ENCODE measurements around the gene SIAH2.

Gene SIAH2

GRCh38 chr3:150764967-150765366 lies 2.0 kb upstream of the SIAH2 start:
- Histone ChIP-seq H3K9me3 (no peaks in the 10 kb centered on the region), H3K27me3 (no peaks in the 10 kb centered on the region), H3K36me3 (no peaks in the 10 kb centered on the region), H3K27ac (no peak overlapping the region), H3K4me3 (no peak overlapping the region), H3K4me1 (peaks cover 0 to 23% (median 11%) of the 10 kb centered on the region in 4 donors)
- intact Hi-C loops (cut with DNase I; ENCODE audit: low total_unique reads): loop anchor here (5.0 to 10.0 kb wide), 3 partner anchors 163 to 360 kb away; partner anchors contain the start of genes EIF2A, SELENOT, SERP1 and TSC22D2
- no peak for DNase-seq
- TF ChIP-seq CTCF (IDR thresholded peaks at IDR 0.05): no peak

GRCh38 chr3:150764566-150764965 lies 1.6 kb upstream of the SIAH2 start:
- Histone ChIP-seq H3K4me1 (peaks cover 0 to 27% (median 15%) of the 10 kb centered on the region in 4 donors), H3K27me3 (no peaks in the 10 kb centered on the region), H3K27ac (peak overlapping the region; percentile 99), H3K9me3 (no peaks in the 10 kb centered on the region), H3K36me3 (no peaks in the 10 kb centered on the region), H3K4me3 (peak overlapping the region in 1 of 2 donors; percentile 90)
- intact Hi-C loops (cut with DNase I; ENCODE audit: low total_unique reads): loop anchor here (5.0 to 10.0 kb wide), 3 partner anchors 162 to 360 kb away; partner anchors contain the start of genes EIF2A, SELENOT, SERP1 and TSC22D2
- TF ChIP-seq CTCF (IDR thresholded peaks at IDR 0.05): no peak
- DNase-seq: no peak

- H3K27me3 ChIP-seq: no peaks in the 10 kb centered on the region
- peak overlapping the region; percentile 77 to 90 for H3K4me3 ChIP-seq
- intact Hi-C loops (cut with DNase I; ENCODE audit: low total_unique reads): loop anchor here (5.0 to 10.0 kb wide), 3 partner anchors 162 to 359 kb away; partner anchors contain the start of genes EIF2A, SELENOT, SERP1 and TSC22D2
- H3K27ac ChIP-seq: peak overlapping the region; percentile 99
- peak; percentile 37 to 62 for TF ChIP-seq CTCF (IDR thresholded peaks at IDR 0.05)
- no peaks in the 10 kb centered on the region for H3K9me3 ChIP-seq
- DNase-seq: peak; percentile 58 to 88
- H3K36me3 ChIP-seq: no peaks in the 10 kb centered on the region
- H3K4me1 ChIP-seq: peaks cover 3 to 33% (median 20%) of the 10 kb centered on the region in 4 donors
These were observed 993 bp upstream of the SIAH2 start for GRCh38 chr3:150763841-150764483.

GRCh38 chr3:150762662-150763121 lies 277 bp downstream of the SIAH2 start:
- intact Hi-C loops (cut with DNase I; ENCODE audit: low total_unique reads): loop anchor here (5.0 to 10.0 kb wide), 3 partner anchors 160 to 358 kb away; partner anchors contain the start of genes EIF2A, SELENOT, SERP1 and TSC22D2
- H3K4me3 ChIP-seq: peak overlapping the region; percentile 77 to 90
- H3K27me3 ChIP-seq: no peaks in the 10 kb centered on the region
- no peaks in the 10 kb centered on the region for H3K36me3 ChIP-seq
- H3K27ac ChIP-seq: peak overlapping the region; percentile 99
- peaks cover 3 to 46% (median 26%) of the 10 kb centered on the region in 4 donors for H3K4me1 ChIP-seq
- DNase-seq: no peak
- no peaks in the 10 kb centered on the region for H3K9me3 ChIP-seq
- TF ChIP-seq CTCF (IDR thresholded peaks at IDR 0.05): no peak

GRCh38 chr3:150761831-150762661 lies 923 bp downstream of the SIAH2 start:
- H3K9me3 ChIP-seq: no peaks in the 10 kb centered on the region
- H3K27me3 ChIP-seq: no peaks in the 10 kb centered on the region
- peak; percentile 81 for DNase-seq
- peak overlapping the region; percentile 99 for H3K27ac ChIP-seq
- intact Hi-C loops (cut with DNase I; ENCODE audit: low total_unique reads): loop anchor here (5.0 to 10.0 kb wide), 3 partner anchors 160 to 357 kb away; partner anchors contain the start of genes EIF2A, SELENOT, SERP1 and TSC22D2
- no peak for TF ChIP-seq CTCF (IDR thresholded peaks at IDR 0.05)
- H3K4me1 ChIP-seq: peaks cover 3 to 53% (median 31%) of the 10 kb centered on the region in 4 donors
- H3K4me3 ChIP-seq: peak overlapping the region; percentile 77 to 90
- H3K36me3 ChIP-seq: no peaks in the 10 kb centered on the region
